ENCODE data around the gene TULP1.
"Not testable (repeated sequence)": the region's sequence is repeated elsewhere in the genome, so short reads cannot be mapped to it uniquely, and the experiment has no call there.

TULP1 gene

DNA sequence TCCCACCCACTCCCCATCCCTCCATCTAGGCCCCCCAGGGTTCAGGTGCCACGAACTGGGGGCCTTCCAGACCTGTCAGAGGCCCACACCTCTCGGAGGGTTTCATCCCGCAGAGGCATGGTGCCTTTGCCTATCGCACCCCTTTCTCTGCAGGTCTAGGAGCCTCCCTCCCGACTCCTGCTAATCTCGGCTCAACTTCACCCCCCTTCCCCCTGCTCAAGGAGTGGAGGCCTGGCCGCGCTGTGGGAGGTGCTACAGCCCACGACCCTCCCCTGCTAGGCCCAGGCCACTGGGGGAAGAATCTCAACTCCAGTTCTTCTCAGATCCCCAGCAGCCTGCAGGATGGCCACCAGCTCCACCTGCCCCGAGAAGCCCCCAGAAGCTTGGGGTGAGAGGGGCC, at the start of gene TULP1:
TSS of gene TULP1 (minus strand) at position 157 of the 400 bp plus-strand sequence. CDS start at position 119, 38 bp downstream.
- in situ Hi-C loops (cut with HindIII; ENCODE audit: low sequenced_read_pairs) = loop anchor here (5.0 kb wide), 1 partner anchor 40 kb away; no protein-coding TSS in a partner anchor

DNA sequence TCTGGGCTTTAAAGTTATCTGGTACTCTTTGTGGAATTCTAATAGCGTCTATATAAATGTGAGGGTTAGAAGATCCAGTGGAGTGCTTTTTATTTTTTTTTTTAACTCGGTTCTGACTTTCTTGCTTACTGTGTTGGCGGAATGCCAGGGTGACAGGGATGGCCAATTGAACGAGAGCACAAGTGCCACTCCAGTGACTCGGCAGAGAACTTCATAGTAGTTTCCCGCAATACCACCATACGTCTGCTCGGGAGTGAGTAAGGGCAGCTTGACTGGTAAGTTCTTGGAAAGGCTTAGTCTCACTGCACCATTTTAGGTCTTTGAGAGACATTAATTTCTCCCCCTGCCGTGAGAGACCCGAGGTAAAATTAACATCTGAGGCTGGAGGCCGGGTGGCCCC, 49.4 kb upstream of the TULP1 start:
- in situ Hi-C loops (cut with HindIII; ENCODE audit: low sequenced_read_pairs) = no loop called here

DNA sequence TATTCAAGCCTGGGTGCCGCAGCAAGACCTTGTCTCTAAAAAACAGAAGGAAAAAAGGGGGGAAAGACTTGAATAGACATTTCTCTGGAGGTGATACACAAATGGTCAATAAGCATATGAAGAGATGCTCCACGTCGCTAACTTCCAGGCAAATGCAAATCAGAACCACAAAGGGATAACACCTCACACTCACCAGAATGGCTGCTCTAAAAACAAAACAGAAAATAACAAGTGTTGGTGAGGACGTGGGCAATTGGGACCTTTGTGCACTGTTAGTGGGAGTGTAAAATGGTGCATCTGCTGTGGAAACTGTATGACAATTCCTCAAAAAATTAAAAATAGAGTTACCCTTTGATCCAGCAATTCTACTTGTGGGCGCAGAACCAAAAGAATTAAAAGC, 48.4 kb upstream of the TULP1 start:
- in situ Hi-C loops (cut with HindIII; ENCODE audit: low sequenced_read_pairs) = no loop called here

DNA sequence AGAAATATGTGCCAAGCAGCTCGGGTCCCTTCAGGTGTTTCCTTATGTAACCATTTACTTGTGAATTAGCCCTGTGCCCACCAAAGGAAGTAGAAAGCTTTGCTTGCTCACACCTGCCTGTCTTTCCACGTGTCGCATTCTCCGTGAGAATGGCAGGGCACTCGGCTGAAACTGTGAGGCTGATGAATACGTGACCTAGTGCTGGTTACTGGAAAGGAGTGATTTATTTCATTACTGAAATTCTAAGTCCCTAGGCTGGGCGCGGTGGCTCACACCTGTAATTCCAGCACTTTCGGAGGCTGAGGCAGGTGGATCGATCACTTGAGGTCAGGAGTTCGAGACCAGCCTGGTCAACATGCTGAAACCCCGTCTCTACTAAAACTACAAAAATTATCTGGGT, 45.9 kb upstream of the TULP1 start:
- in situ Hi-C loops (cut with HindIII; ENCODE audit: low sequenced_read_pairs) = no loop called here

DNA sequence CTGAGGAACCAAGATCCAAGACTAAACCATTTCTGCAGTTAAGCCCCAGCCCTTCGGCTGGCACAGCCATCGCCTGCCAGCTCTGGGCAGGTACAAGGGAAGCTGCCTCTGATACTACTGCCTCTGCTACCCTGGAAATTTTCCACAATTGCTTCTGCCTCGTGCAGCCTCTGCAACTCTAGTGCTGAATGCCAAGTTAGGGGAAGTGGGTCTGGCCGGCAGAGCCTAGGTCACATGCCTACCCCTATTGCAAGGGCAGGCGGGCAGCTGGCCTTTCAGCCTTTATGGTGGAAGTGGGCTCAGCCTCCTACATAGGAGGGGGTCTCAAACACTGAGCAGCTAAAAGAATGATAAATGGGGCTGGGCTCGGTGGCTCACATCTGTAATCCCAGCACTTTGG, 44.5 kb upstream of the TULP1 start:
- in situ Hi-C loops (cut with HindIII; ENCODE audit: low sequenced_read_pairs) = no loop called here

DNA sequence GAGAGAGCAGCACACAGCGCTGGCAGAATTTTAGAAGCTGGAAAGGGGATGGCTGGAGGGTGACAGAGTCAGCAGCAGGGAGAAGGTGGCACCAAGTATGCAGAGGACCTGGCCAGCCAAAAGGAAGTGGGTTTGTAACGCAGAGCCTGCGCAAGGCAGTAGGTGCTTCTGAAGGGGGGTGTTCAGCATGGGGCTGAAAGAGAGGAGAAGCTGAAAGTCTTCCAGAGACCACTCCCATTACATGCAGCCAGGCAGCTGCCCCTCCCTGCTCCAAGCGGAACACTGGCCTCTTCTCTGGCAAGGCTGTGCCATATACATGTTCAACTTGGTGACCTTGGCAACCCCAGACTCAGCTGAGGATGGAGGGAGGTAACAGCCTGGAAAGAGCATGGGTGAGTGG, 42.1 kb upstream of the TULP1 start:
- in situ Hi-C loops (cut with HindIII; ENCODE audit: low sequenced_read_pairs) = loop anchor here (5.0 kb wide), 1 partner anchor 43 kb away; the partner anchor contains the start of gene TULP1

DNA sequence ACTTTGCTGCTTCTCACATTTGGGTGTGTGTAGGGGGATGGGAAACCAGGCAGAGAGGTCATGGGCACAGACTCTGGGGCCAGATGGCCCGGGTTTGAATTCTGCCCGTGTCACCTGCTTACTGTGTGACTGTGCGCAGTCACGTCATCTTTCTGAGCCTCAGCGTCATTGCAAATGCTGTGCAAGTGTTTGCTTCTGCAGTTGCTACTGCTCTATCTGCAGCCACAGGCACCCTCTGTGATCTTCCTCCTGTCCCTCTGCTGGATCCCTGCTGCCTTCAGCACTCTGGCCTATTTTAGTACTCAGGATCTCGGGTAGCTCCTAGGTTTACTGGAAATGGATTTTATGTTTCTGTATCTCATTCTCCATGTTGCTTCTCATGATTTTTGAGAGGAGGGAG, 40.6 kb upstream of the TULP1 start:
- in situ Hi-C loops (cut with HindIII; ENCODE audit: low sequenced_read_pairs) = loop anchor here (5.0 kb wide), 1 partner anchor 41 kb away; the partner anchor contains the start of gene TULP1

DNA sequence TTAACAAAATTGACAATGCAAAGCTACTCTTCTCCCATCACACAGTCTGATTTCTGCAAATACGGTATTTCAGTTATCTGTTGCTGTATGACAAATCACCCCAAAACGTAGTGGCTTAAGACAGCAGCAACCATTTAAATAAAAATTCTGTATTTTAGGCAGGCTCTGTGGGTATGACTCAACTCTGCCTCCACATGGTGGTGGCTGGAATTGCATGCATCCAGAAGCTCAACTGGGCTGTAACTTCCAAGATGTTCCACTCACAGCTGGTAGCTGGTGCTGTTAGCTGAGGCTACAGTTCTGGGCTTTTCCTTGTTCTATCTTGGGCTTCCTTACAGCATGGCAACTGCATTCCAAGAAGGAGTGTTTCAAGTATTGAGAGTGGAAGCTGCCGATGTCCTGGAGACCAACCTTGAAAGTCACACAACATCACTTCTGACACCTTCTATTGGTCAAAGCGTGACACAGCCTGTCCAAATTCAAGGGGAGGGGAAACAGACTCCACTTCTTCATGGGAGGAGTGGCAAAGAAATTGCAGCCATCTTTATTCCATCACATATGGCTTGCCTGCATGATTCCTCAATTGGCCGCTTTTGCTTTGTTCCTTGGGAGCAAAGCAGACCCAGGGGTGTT, 39.7 kb upstream of the TULP1 start:
- in situ Hi-C loops (cut with HindIII; ENCODE audit: low sequenced_read_pairs) = loop anchor here (5.0 kb wide), 1 partner anchor 40 kb away; the partner anchor contains the start of gene TULP1

DNA sequence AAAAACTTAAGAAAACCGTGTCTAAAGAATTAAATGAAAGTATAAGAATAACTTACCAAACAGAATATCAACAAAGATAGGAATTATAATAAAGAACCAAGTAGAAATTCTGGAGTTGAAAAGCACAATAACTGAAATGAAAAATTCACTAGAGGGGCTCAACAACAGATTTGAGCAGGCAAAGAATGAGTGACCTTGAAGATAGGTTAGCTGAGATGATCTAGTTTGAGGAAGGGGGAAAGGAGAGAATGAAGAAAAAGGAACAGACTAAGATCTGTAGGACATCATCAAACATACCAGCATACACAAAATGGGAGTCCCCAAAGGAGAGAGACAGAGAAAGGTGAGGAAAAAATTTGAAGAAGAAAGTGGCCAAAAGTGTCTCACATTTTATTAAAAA, 37.7 kb upstream of the TULP1 start:
- in situ Hi-C loops (cut with HindIII; ENCODE audit: low sequenced_read_pairs) = loop anchor here (5.0 kb wide), 1 partner anchor 38 kb away; the partner anchor contains the start of gene TULP1

DNA sequence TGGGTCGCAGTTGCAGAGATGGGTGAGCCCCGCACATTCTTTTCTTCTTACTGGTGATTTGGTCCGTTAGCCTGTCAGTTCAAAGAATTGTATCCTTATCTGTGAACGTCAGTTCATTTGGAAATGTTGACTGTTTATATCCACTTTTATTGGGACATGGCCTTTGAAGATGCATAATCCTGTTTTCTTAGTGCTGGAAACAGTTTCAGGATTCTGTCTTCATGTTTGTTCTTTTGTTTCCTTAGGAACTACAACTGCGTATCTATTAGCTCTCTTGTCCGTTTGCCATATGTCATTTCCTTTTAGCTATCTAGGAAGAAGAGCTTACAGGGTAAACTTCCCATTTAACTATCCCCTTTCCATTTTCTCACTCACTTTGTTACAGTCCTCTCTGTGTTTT, 35.0 kb upstream of the TULP1 start:
- in situ Hi-C loops (cut with HindIII; ENCODE audit: low sequenced_read_pairs) = no loop called here

DNA sequence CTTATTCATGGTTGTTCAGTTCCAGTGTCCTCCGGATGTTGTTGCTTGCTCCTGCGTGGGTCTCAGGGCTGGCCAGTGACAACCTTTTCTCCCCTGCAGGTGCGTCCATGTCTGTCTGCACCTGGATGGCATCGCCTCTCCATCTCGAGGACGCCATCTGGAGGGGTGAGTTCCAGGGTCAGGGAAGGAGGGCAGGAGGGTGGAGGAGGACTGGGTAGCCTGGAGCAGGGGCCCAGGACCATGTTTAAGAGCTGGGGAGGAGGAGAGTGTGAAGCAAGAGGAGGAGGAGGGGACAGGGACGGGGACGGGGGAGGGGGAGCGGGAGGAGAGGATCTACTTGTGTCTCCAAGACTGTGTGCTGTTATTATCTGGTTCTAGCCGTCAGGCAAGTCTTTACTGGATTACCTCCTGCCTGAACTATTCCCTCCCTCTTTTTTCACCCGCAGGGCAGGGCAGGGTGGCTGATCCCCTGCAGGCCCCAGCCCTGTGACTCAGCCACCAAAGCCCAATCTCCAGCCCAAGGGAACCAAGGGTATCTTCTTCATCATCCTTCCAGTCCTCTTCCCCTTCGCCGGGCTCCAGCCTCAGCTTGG, 32.2 kb upstream of the TULP1 start:
- in situ Hi-C loops (cut with HindIII; ENCODE audit: low sequenced_read_pairs) = no loop called here

DNA sequence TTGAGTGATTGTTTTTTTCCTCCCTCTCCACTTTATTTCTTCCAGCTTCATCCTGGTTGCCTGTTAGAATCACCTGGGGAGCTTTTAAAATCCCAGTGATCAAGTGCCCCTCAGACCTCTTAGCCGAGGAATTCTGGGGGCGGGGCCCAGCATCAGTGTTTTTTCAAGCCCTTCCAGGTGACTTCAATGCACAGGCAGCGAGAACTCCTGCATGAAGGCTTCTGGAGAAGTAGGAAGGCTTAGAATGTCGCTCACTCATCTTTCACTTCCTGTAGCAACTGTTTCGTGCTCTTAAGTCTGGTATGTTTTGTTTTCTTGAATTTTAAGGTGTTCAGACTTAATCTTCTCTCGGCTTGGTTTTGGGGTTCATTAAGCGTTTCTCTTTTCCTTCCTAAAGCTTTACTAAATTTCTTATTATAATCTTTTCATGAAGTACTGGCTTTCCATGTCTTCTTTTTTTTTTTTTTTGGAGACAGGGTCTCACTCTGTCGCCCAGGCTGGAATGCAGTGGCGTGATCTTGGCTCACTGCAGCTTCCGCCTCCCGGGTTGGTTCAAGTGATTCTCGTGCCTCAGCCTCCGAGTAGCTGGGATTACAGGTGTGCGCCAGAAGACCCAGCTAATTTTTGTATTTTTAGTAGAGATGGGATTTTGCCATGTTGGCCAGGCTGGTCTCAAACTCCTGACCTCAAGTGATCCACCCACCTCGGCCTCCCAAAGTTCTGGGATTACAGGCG, 30.9 kb upstream of the TULP1 start:
- in situ Hi-C loops (cut with HindIII; ENCODE audit: low sequenced_read_pairs) = no loop called here

DNA sequence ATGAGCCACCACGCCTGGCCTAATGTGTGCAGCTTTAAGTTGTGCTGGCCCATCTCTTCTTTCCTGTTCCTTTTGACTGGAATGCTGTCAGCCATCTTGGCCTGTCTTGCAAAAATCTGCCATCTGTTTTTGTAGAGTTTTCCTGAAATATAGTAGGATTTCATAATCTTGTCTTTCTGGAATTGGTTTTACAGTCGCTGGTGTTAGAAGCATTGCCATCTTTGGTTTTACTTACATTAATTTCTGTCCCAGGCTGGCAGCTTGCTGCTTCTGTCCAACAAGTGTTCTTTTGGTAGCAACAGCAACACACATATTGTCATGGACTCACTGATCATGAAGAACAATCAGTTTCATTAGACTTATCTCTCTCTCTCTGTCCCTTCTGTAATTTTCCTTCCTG, 29.1 kb upstream of the TULP1 start:
- in situ Hi-C loops (cut with HindIII; ENCODE audit: low sequenced_read_pairs) = no loop called here

DNA sequence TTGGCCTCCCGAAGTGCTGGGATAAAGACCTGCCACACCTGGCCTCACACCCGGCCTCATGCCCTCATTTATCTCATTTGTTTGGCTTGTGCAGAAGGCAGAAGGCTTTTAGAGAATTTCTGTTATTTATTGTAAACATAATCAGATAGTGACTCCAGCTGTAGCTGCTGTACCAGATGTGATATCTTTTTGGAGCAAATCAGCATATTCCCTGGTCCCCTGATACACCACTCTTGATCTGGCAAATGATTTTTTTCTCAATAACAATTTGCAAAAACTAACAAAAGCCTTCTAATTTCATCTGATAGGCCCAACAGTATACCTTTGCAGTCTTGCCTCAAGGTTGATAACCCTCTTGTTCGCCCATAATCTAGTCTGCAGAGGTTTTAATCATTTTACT, 26.5 kb upstream of the TULP1 start:
- in situ Hi-C loops (cut with HindIII; ENCODE audit: low sequenced_read_pairs) = no loop called here

DNA sequence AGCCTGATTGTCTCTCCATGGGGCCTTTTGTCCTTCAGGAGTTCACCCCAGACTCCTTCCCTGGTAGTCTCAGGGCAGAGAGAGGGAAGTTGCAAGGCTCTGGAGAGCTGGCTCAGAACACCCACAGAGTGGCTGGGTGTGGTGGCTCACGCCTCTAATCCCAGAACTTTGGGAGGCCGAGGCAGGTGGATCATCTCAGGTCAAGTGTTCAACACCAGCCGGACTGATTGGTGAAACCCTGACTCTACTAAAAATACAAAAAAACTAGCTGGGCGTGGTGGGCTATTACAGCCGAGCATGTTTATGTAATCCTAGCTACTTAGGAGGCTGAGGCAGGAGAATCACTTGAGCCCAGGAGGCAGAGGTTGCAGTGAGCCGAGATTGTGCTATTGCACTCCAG, 23.2 kb upstream of the TULP1 start:
- in situ Hi-C loops (cut with HindIII; ENCODE audit: low sequenced_read_pairs) = not testable (repeated sequence)

DNA sequence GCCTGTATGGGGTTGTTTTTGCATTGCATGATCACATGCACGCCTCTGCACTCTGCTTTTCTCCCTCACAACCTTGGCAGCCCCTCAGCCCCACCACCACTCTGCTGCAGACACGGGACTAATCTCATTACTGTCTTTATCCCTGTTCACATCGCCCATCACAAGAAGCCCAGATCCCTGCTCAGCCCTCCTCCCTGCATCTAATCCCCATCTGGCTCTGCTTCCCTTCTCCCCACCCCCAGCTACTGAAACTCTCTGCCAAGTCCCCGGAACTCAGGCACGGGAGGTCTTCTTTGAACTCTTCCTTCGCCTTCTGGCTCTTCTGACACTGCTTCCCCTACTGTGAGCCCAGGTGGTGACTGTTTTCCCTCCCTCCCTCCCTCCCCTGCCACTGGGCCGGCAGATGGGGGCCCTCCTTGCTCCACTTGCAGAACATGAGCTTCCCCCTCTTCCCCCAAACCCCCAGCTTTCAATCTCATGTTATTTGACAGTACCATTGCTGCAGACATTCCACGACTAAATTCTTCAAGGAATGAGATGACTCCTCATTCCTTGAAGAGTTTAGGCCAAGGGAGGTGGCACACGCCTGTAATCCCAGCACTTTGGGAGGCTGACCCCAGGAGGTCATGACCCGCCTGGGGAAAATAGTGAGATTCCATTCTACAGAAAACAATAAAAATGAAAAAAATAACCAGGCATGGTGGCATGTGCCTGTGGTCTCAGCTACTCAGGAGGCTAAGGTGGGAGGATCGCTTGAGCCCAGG, 21.9 kb upstream of the TULP1 start:
- in situ Hi-C loops (cut with HindIII; ENCODE audit: low sequenced_read_pairs) = no loop called here

DNA sequence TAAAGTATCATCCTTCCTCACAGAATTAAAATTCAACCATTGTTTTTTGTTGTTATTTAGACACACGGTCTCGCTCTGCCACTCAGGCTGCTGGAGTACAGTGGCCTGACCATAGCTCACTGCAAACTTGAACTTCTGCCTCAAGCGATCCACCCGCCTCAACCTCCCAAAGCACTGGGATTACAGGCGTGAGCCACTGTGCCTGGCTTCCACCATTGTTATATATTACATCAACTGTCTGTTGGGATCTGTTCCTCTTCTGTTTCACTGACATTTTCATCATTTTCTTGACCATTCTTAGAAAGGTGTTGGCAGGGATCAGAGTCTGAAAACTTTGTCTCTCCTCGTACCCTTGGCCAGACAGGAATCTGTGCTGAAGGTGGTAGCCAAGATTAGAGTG, 21.3 kb upstream of the TULP1 start:
- in situ Hi-C loops (cut with HindIII; ENCODE audit: low sequenced_read_pairs) = no loop called here

DNA sequence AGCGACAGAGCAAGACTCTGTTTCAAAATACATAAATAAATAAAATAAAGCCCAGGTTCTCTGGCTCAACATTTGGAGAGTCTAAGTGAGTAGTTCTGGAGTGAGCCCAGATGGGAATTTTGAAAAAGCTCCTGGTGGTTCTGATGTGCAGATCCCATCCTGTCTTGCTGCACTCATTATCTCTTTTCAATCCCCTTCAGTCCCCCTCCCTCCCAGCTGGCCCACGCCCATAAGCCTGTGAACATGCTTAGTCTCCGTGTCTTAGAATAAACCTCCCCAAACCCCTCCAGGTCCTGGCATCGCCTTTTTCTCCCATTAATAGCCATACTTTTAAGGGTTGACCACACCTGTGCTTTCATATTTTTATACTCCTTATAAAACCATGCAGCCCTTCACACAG, 19.4 kb upstream of the TULP1 start:
- in situ Hi-C loops (cut with HindIII; ENCODE audit: low sequenced_read_pairs) = no loop called here

DNA sequence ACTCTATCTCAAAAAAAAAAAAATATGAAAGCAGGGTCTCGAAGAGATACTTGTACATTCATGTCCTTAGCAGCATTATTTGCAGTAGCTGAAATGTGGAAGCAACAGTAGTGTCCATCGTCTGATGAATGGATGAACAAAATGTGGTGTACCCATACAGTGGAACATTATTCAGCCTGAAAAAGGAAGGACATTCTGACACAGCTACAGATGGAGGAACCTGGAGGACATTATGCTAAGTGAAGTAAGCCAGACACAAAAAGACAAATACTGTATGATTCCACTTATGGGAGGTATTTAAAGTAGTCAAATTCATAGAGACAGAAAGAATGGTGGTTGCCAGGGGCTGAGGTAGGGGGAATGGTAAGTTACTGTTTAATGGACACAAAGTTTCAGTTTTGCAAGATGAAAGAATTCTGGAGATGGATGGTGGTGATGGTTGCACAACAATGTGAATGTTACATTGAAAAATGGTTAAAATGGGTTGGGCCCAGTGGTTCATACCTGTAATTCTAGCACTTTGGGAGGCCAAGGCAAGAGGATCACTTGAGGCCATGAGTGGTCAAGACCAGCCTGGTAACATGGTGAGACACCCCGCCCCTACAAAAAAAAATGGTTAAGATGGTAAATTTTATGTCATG, 11.8 kb upstream of the TULP1 start:
- in situ Hi-C loops (cut with HindIII; ENCODE audit: low sequenced_read_pairs) = no loop called here

Data from endothelial cell of hepatic sinusoid (primary cell).